CD4-positive, alpha-beta T cell treated with Interferon alpha-2 for 1 hour (primary cell): ENCODE results near the gene GLIS2.

Source experiments
- DNase-seq, 2 donors: peaks; one replicate each; pipeline ENCODE4 v3.0.0-alpha.2; 2020 to 2022

GLIS2 gene

DNA sequence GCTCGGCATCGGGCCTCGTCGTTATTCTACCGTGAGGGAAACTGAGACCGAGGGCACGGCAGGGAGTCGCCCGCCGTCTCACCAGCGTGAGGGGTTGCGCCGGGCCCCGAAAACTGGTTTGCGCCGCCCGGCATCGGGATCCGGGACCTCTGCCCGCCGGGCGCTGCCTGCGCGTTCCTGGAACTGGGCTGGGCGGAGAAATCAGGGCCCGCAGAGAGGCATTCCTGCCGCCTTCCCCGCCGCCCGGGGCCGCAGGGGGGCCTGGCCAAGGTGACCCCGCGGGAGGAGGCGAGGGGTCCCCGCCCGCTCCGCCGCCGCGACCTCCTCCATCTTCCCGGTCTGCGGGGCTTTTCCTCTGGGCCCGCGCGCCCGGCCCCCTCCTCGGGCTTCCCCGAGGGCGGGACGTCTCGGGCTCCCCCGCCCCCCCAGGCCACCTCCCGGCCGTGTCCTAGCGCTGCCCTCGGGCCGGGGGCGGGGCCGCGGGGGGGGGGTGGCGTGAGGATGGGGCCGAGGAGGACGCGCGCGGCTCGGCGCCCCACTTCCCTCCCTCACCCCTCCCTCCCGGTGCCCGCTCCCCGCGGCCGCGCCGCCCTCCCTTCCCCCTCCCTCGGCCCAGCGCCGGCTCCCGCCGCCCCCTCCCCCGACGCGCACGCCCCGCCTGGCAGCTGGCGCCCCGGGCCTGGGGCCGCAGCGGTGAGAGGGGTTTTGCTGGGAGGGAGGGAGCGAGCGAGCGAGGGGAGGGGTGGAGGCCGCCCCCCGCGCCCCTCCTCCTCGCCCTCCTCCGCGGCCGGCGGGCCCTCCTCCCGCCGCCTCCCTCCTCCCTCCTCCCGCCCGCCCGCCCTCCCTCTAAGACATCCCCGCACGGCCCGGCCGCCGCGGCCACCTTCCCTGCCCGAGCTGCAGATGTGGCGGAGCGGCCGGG, at the start of gene GLIS2:
Gene GLIS2, plus strand, starts transcription at position 882 of the 922 bp plus-strand sequence. CDS start 16,214 bp downstream, outside the sequence.
- peak; percentile 20 to 57 for DNase-seq

DNA sequence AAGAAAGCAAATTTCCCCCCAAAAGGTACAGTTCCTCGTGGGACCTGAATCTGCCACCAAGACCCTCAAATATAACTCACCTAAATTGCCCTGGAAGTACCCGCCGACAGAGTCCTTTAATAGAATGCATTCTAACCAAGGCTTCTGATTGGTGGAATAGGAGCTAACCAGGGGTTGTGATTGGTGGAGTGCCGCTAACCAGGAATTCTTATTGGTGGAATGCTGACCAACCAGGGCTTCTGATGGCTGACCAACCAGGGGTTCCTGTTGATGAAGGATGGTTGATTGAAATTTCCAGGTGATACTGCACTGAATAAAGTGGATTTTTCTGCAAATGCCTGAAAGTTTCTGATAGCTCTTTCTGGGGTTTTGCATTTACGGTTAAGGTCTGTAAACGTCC, 49.5 kb upstream of the GLIS2 start:
- no peak for DNase-seq

DNA sequence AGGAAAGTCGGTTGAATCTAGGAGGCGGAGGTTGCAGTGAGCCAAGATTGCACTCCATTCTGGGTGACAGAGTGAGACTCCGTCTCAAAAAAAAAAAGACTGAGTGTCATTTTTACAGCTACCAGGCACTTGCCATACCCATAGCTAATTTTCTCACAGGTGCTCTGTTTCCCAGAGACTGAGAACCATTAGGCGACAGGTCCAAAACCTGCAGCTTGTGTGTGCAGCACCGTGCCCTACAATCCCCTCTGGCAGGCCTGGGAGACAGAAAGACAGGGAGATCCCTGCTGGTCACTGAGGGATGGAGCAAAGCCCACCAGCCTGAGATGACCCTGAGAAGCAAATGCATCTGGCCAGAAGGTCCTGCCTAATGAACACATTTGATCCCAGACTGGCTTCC, 45.8 kb upstream of the GLIS2 start:
- DNase-seq, result no peak

- DNase-seq, result no peak
Observed at GRCh38 chr16:4270595-4270994, 45.3 kb upstream of the GLIS2 start.

DNA sequence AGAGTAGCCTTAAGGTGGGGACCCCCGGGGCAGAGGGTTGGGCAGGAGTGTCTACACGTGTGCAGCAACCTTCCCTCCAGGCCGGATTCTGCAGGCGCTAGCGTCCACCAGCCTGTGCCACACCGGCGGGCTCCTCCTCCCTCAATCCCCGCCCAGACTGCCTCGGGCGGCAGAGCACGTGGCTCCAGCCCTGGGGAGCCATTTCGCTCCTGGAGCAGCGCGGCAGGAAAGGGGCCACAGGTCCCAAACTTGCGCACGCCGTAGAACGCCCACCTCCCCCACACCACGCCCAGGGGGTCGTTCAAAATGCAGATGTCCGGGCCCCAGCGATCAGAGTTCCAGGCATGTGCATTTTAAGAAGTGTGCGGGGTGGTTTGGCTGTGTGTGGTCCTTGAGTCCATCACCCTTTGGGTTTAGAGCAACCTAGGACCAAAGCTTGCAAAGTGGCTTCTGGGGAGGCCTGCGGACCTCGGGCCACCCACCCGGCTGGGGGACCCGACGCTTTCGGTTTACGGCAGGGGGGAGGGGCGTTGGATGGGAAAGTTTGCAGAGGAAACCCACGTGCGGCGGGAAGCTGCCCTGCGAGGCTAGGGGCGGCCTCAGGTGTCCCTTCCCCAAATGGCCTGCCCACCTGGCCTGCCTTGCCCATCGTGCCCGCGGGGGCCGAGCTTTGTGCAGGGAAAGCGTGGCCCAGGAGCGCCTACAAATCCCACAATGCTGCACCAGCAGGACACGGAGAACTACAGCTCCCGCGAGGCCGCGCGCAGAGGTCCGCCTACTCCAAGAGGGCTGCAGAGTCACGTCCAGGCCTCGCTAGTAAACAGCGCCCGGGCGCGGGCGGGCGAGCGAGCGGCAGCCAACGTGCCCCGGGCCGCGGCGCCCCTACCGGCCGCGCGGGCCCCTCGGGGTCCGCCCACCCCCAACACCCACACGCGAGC, 44.4 kb upstream of the GLIS2 start:
- DNase-seq, result peak; percentile 86 to 89

- peak in 1 of 2 donors; percentile 31 for DNase-seq
Observed at GRCh38 chr16:4272114-4272956, 43.5 kb upstream of the GLIS2 start.

DNA sequence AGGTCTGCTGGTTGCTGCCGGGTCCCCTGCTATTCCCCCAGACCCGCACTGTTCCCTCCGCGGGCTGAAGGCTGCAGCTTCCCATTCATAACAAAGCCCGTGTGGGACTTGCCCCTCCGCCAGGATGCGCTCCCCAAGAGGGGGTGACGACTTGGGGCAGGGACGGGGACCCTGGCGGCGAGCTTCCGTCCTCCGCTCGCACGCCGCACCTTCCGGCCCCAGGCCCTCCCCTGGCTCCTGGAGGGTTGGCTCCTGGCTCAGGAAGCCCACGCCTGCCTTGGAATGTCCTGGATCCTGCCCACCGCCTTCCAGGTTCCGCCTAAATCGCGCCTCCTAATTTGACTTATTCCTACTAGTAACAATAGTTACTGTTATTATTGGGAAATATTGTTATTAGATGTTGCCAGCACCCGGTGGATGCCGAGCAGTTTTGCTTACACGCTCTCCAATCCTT, 42.0 kb upstream of the GLIS2 start:
- peak; percentile 25 to 58 for DNase-seq

DNA sequence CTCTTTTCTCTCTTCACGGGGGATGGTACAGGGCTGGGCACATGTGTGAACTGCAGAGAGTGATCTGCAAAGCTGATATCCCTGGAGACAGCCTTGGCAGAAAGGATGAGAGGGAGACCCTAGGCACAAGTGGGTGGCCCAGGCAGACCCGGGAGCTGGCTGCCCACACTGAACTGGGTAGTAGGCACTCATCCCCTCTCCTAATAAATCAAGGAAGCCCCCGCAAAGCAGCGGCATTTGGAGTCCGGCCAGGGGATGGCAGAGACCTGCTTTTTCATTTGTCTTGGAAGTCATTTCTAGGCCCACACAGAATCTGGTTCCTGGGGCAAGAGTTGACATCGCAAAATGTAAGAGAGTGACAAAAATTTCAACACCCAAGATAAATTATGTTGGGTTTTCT, 40.0 kb upstream of the GLIS2 start:
- DNase-seq, result no peak

DNA sequence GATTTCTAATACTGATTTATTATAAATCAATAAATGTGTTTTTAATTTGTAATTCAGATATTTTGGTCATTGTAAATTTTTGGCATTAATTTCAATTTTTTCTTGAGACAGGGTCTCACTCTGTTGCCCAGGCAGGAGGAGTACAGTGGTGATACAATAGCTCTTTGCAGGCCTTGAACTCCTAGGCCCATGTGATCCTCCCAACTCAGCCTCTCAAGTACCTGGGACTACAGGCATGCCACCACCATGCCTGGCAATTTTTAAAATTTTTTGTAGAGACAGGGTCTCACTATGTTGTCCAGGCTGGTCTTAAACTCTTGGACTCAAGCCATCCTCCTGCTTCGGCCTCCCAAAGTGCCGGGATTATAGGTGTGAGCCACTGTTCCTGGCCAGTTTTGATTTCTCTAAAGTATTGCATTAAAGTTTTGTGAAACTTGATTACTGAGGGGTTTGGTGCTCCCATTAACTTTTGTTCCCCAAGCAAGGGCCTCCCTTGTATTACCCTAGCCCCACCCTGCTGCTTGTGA, 37.8 kb upstream of the GLIS2 start:
- no peak for DNase-seq

DNA sequence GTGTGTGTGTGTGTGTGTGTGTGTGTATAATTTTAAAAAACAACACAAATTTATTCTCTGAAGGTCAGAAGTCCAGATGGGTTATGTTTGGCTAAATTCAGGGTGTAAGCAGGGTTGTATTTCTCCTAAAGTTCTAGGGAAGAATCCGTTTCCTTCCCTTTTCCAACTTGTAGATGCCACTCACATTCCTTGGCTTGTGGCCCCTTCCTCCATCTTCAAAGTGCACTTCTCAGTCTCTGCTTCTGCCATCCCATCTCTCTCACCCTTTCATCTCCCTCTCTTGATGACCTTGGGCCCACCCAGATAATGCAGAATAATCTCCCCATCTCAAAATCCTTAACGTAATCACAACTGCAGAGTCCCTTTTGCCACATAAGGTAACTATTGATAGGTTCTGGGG, 35.2 kb upstream of the GLIS2 start:
- no peak for DNase-seq

- DNase-seq, result no peak
Observed at GRCh38 chr16:4283441-4283840, 32.4 kb upstream of the GLIS2 start.

DNA sequence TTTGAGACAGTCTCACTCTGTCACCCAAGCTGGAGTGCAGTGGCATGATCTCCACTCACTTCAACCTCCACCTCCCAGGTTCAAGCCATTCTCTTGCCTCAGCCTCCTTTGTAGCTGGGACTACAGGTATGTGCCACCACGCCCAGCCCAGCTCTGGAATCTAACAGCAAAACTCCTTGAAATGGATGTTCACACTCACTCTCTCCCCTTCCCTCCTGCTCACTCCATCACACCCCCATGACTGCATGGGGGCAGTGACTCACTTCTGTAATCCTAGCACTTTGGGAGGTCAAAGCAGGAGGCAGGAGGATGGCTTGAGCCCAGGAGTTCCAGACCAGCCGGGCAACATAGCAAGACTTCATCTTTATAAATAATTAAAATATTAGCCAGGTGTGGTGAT, 31.9 kb upstream of the GLIS2 start:
- no peak for DNase-seq

DNA sequence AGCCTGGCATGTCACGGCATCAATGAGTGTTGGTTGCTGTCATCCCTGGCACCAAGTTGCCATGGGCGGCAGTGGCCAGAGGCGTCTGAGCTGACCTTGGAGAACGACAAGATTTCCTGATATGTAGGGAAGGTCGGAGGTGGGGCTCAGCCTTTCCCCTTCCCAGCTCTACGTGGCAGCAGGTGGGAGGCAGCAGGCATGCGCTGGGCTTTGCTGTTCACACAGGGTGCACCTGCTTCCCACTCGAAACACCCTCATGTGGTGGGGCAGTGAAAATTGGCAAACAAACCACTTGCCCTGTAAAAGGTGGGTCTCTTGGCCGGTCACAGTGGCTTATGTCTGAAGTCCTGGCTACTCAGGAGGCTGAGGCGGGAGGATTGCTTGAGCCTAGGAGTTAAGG, 30.7 kb upstream of the GLIS2 start:
- no peak for DNase-seq

DNA sequence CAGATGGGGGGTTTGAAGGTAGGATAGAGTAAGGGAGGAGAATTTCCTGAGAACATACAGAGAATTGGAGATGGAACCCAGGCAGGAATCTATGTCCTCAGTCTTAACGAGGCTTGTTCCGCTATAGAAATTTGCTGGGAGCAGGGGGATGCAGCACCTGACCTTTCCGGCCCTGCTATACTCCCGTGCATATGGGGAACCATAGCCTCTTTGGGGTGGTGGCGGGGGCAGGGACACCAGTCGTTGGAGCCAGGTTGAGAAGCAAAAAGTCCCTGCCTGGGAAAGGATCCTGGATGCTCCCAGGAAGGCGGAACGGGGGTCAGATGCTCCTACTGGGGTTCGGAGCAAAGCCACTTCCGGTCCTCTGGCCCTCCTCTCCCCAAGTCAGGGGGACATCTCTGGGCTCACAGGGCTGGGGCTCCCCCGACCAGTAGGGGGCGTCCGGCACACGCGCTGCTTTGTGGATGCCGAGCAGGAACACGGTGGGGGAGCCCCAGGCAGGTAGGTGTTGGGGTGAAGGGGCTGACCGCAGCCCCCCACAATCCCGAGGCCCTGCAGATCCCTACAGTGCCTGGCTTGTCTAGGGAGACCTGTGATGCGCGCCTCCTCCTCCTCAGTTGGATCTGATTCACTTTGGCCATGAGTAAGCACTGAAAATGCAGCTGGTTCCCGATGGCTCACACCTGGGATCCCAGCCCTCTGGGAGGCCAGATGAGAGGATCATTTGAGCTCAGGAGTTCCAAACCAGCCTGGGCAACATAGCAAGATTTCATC, 27.5 kb upstream of the GLIS2 start:
- peak; percentile 77 to 84 for DNase-seq

- no peak for DNase-seq
Observed at GRCh38 chr16:4290236-4290830, 25.5 kb upstream of the GLIS2 start.

- no peak for DNase-seq
Observed at GRCh38 chr16:4291699-4292098, 24.2 kb upstream of the GLIS2 start.

- no peak for DNase-seq
Observed at GRCh38 chr16:4293181-4293716, 22.6 kb upstream of the GLIS2 start.

DNA sequence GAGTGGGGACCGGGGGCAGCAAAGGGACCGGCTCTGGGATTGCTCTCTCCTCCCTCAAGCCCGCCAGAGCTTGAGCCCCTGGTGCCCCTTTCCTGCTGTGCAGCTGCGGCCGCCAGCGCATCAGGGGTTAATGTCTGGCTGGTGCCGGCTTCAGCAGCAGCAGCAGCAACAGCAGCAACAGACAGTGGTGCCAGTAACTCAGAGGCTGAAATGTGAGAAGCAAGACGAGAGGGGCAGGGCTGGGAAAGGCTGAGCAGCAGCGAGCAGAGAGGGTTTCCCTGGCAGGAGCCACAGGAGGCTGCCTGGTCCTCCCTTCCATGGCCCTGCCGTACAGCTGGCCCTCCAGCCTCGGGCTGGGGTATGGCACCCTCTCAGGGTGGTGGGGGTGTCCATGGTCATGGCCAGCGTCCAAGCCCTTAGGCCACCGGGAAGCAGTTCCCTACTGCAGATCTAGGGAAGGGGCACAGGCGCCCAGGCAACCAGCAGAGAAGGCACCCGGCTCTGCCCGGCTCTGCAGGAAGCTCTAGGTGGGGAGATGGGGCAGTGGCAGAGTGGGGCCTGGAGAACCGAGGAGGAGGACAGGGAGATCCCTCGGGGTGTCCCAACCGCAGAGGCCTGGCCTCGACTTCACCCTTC, 21.9 kb upstream of the GLIS2 start:
- no peak for DNase-seq

DNA sequence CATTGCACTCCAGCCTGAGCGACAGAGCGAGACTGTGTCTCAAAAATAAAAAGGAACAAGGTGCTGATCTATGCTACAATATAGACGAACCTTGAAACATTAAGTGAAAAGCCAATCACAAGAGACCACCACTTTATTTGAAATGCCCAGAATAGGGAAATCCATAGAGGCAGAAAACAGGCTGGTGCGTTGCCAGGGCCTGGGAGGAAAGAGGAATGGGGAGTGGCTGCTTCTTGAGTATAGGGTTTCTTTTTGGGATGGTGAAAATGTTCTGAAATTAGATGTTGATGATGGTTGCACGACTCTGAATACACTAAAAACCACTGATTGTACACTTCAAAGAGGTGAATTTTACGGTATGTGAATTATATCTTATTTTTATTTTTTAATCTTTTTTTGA, 20.3 kb upstream of the GLIS2 start:
- DNase-seq, result no peak

GRCh38 chr16:4297480-4297879, 18.4 kb upstream of the GLIS2 start:
- DNase-seq, result no peak
